Adrenal gland (tissue), 12 donors: ENCODE data around the gene PDE9A. TPM values are rescaled to one million over a fixed set of nuclear protein-coding genes. Genes with fewer than 3 reads are reported as not detected.
A peak's percentile ranks its signal among the peaks of the same experiment; 100 is the strongest.

Experiments used
- DNase-seq, 7 donors: peaks; one replicate each; pipeline ENCODE4 v3.0.0-alpha.2; 2019 to 2020
- H3K27ac ChIP-seq, 5 donors: fragments of 200-600 bp; sonication (generic) in 4 of 5; 1 replicate in 3 of 5; 2 replicates in 2 of 5; pipeline versions ENCODE4 v1.5.1 to v1.8.0; 2016 to 2020; ENCODE audit warnings: mild to moderate bottlenecking in 1 of 5
- H3K27me3 ChIP-seq: fragments of 200-600 bp; 2 replicates; pipeline ENCODE4 v1.8.0; 2021
- H3K36me3 ChIP-seq, 2 donors: fragments of 200-600 bp; replicated peaks in 1 of 2; 1 replicate in 1 of 2; 2 replicates in 1 of 2; pipeline versions ENCODE4 v1.5.1 to v1.8.0; 2018 to 2022
- H3K4me1 ChIP-seq, 2 donors: fragments of 200-600 bp; replicated peaks in 1 of 2; 1 replicate in 1 of 2; 2 replicates in 1 of 2; pipeline versions ENCODE4 v1.5.1 to v1.8.0; 2018 to 2021
- H3K4me3 ChIP-seq, 4 donors: fragments of 200-600 bp; sonication (generic) in 3 of 4; one replicate each; pipeline ENCODE4 v1.5.1; 2016 to 2018
- H3K9me3 ChIP-seq, 3 donors: fragments of 200-600 bp; sonication (generic) in 1 of 3; replicated peaks in 1 of 3; 1 replicate in 2 of 3; 2 replicates in 1 of 3; pipeline versions ENCODE4 v1.5.1 to v1.8.0; 2016 to 2021
- CTCF ChIP-seq, 6 experiments: fragments of 450-650 bp in 4 of 6; fragments of 200-600 bp in 2 of 6; sonication (generic) in 1 of 6; IDR thresholded peaks; 1 replicate in 5 of 6; 2 replicates in 1 of 6; pipeline versions ENCODE4 v1.5.1 to v1.8.0; 2016 to 2021; ENCODE audit warnings: antibody characterized with exemption in 6 of 6, mild to moderate bottlenecking in 2 of 6, moderate library complexity in 1 of 6
- POLR2A ChIP-seq, 2 donors: fragments of 450-650 bp; IDR thresholded peaks; one replicate each; pipeline ENCODE4 v1.6.1; 2017; ENCODE audit warnings: antibody characterized with exemption in 2 of 2, mild to moderate bottlenecking in 2 of 2, moderate library complexity in 1 of 2
- WGBS, 4 donors: extraction: QIAGEN DNeasy Blood & Tissue Kit in 2 of 4; methylation state at CpG; one replicate each; pipeline versions ENCODE4 v1.1.5 to v1.1.7; 2013 to 2017; 5-methylcytosine and 5-hydroxymethylcytosine counted together
- intact Hi-C, 2 donors: fragments of 100-400 bp; cut with DNase I; formaldehyde crosslinking; loops; one replicate each; pipeline versions ENCODE4 v1.14.1 to v1.15.0; 2022 to 2023
- polyA plus RNA-seq, 3 donors: library from polyadenylated mRNA; stranded (reverse); fragments of 200-250 nt in 2 of 3; fragments of 350-450 nt in 1 of 3; fragmentation: Illumina TruSeq in 1 of 3; extraction: RNeasy Lipid Tissue Mini Kit (QIAGEN cat#74804) in 1 of 3; gene quantifications; one replicate each; pipeline ENCODE4 v1.2.3, GENCODE V29; 2013 to 2014
- total RNA-seq, 9 donors: library from RNA; depleted of rRNA in 4 of 9; stranded (reverse); fragments of >200 nt in 4 of 9; fragments of 120-200 nt in 1 of 9; fragmentation: NEBNext Ultra II Directional in 1 of 9; extraction: Animal tissue kit (Norgen Biotek cat#: 25700) in 1 of 9; gene quantifications; one replicate each; pipeline versions ENCODE4 v1.1.0 to v1.2.4, GENCODE V29; 2013 to 2023
- donor health status: healthy with polysubstance abuse.
- donor health status: Bipolar disorder and iron deficiency.
- donor health status: DM: yes; HTN: yes; CAD: no.
- donor health status: DM: no; HTN: no; CAD: no.
- donor health status: DM: no; HTN: no; CAD: no.
- donor health status: DM: yes; HTN: yes; CAD: no.

The PDE9A gene
- total and polyA plus RNA-seq, 12 donors, result 4.6 to 58.1 (median 19.5) TPM

- H3K4me1 ChIP-seq, result peaks cover 16 to 37% of the 10 kb centered on the region in 2 donors
- H3K27me3 ChIP-seq, result no peaks in the 10 kb centered on the region
- no peaks in the 10 kb centered on the region for H3K9me3 ChIP-seq
- no peak overlapping the region for H3K4me3 ChIP-seq
- no peaks in the 10 kb centered on the region for H3K36me3 ChIP-seq
- WGBS, 4 donors, result 87 to 91% (median 88%) methylated on average over 34 to 36 of the region's 36 CpGs
- peak in 1 of 7 donors; percentile 44 for DNase-seq
- intact Hi-C loops, result no loop called here
- H3K27ac ChIP-seq, result no peak overlapping the region
- no peak for TF ChIP-seq POLR2A (IDR thresholded peaks at IDR 0.05)
Measured at GRCh38 chr21:42637267-42638041, 16.0 kb upstream of the PDE9A start.

GRCh38 chr21:42638266-42638863 lies 15.1 kb upstream of the PDE9A start:
- Histone ChIP-seq H3K27me3 (no peaks in the 10 kb centered on the region), H3K9me3 (no peaks in the 10 kb centered on the region), H3K4me1 (peaks cover 16 to 37% of the 10 kb centered on the region in 2 donors), H3K4me3 (no peak overlapping the region), H3K36me3 (no peaks in the 10 kb centered on the region), H3K27ac (no peak overlapping the region)
- intact Hi-C loops, result no loop called here
- WGBS, 4 donors, result 57 to 76% (median 60%) methylated on average over 6 to 19 of the region's 19 CpGs
- TF ChIP-seq POLR2A (IDR thresholded peaks at IDR 0.05) (no peak), CTCF (IDR thresholded peaks at IDR 0.05) (no peak)
- DNase-seq, result no peak

GRCh38 chr21:42639646-42640152 lies 13.7 kb upstream of the PDE9A start:
- H3K27me3 ChIP-seq, result no peaks in the 10 kb centered on the region
- peak overlapping the region in 3 of 5 donors; percentile 41 to 76 (median 68) for H3K27ac ChIP-seq
- DNase-seq, result peak in 2 of 7 donors; percentile 45 to 50
- no peaks in the 10 kb centered on the region for H3K36me3 ChIP-seq
- no peak overlapping the region for H3K4me3 ChIP-seq
- intact Hi-C loops, result no loop called here
- H3K9me3 ChIP-seq, result no peaks in the 10 kb centered on the region
- 53 to 69% (median 64%) methylated on average over 8 of the region's 8 CpGs for WGBS, 4 donors
- no peak for TF ChIP-seq POLR2A (IDR thresholded peaks at IDR 0.05)
- no peak for TF ChIP-seq CTCF (IDR thresholded peaks at IDR 0.05)
- H3K4me1 ChIP-seq, result peaks cover 16 to 45% of the 10 kb centered on the region in 2 donors

- no peak overlapping the region for H3K4me3 ChIP-seq
- DNase-seq, result peak; percentile 71 to 91 (median 84)
Measured at GRCh38 chr21:42640486-42640885, 12.9 kb upstream of the PDE9A start.

More at GRCh38 chr21:42640486-42640885, 12.9 kb upstream of the PDE9A start:
- peaks cover 16 to 45% of the 10 kb centered on the region in 2 donors for H3K4me1 ChIP-seq
- intact Hi-C loops, result no loop called here
- H3K27me3 ChIP-seq, result no peaks in the 10 kb centered on the region
- H3K27ac ChIP-seq, result peak overlapping the region in 4 of 5 donors; percentile 42 to 78 (median 60)
- TF ChIP-seq POLR2A (IDR thresholded peaks at IDR 0.05) (no peak), CTCF (IDR thresholded peaks at IDR 0.05) (no peak)
- WGBS, 4 donors, result 18 to 20% (median 19%) methylated on average over 4 of the region's 4 CpGs
- no peaks in the 10 kb centered on the region for H3K9me3 ChIP-seq
- no peaks in the 10 kb centered on the region for H3K36me3 ChIP-seq
